HUES6 (cell line): Measurements from ENCODE around the gene IGFL2.
"Not testable (repeated sequence)": the region's sequence is repeated elsewhere in the genome, so short reads cannot be mapped to it uniquely, and the experiment has no call there.

Experiments
- H3K27ac ChIP-seq: 2 replicates; pipeline ENCODE4 v1.7.0; 2013; ENCODE audit warnings: low read depth, mild to moderate bottlenecking, low read length, inconsistent platforms
- H3K27me3 ChIP-seq: 2 replicates; pipeline ENCODE4 v1.6.1; 2013; ENCODE audit warnings: low read length; ENCODE audit not compliant: control insufficient read depth, insufficient read depth
- H3K36me3 ChIP-seq: 2 replicates; pipeline ENCODE4 v1.6.1; 2013; ENCODE audit warnings: low read length; ENCODE audit not compliant: control insufficient read depth, insufficient read depth
- H3K4me1 ChIP-seq: 2 replicates; pipeline ENCODE4 v1.6.1; 2013; ENCODE audit warnings: low read length; ENCODE audit not compliant: control insufficient read depth, insufficient read depth
- H3K4me3 ChIP-seq: 2 replicates; pipeline ENCODE4 v1.5.1; 2013; ENCODE audit warnings: low read depth, low read length
- H3K9ac ChIP-seq: one replicate; pipeline ENCODE4 v1.6.1; 2013; ENCODE audit warnings: mild to moderate bottlenecking, low read length
- H3K9me3 ChIP-seq: 2 replicates; pipeline ENCODE4 v1.6.1; 2013; ENCODE audit warnings: low read depth, low read length; ENCODE audit not compliant: control insufficient read depth, insufficient read depth

IGFL2 gene

DNA sequence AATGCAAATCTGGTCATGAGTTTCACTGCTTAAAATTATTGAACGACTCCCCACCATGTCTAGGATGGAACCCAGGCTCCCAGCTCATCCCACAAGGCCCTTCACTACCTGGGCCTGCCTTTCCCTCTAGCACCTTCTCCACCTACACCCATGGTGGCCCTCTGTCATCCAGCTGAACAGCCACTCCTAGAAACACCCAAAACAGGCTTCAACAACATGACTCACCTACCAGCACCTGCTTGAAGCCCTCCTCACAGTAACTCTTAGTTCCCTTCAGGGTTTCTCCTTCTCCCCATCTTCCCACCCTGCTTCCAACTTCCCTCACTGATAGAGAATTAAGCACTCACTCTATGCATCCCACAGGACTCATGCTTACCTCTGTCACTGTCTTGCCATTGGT is 6.6 kb upstream of the IGFL2 start:
- Histone ChIP-seq H3K4me3 (no peak overlapping the region), H3K9me3 (peaks cover 6% of the 10 kb centered on the region; the same call in 1 of the 2 replicates), H3K27ac (no peak overlapping the region), H3K4me1 (no peaks in the 10 kb centered on the region; the same call in 1 of the 2 replicates), H3K27me3 (no peaks in the 10 kb centered on the region), H3K36me3 (no peaks in the 10 kb centered on the region), H3K9ac (no peak overlapping the region)

DNA sequence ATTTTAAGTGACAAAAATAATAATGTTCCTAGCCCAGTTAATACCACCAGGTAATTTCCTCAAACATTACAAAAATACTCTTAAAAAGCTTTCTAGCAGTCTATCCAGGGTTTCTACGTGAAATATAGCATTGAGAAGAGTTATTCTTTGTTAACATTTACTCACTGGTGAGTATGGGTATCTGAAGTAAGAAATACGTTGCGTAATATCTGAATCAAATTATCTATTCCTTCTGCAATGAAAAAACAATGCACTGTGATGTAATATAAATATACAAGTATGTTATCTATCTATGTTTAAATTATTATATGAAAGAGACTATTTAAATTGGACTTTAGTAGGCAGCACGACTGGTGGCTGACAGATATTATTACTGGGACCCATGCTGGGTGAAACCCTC is 5.7 kb upstream of the IGFL2 start:
- H3K4me3 ChIP-seq: no peak overlapping the region
- no peak overlapping the region for H3K9ac ChIP-seq
- H3K27ac ChIP-seq: no peak overlapping the region
- peaks cover 6% of the 10 kb centered on the region; the same call in 1 of the 2 replicates for H3K9me3 ChIP-seq
- H3K36me3 ChIP-seq: no peaks in the 10 kb centered on the region
- no peaks in the 10 kb centered on the region; the same call in 1 of the 2 replicates for H3K4me1 ChIP-seq
- H3K27me3 ChIP-seq: no peaks in the 10 kb centered on the region

DNA sequence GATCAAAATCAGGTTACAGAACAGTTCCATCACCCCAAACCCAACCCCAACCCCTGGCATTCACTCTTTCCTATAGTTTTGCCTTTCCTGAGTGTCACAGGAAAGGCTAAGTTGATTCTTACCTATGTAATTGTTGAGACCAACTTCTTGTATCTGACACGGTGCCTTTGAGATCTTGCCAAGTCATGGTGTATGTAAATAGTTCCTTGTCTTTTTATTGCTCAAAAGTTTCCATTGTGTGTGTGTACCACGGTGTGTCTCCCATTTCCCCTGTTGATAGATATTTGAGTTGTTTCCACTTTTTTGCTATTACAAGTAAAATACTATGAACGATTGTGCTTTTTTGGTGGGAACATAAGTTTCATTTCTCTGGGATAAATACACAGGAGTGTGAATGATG is 3.3 kb upstream of the IGFL2 start:
- Histone ChIP-seq H3K4me1 (no peaks in the 10 kb centered on the region; the same call in 1 of the 2 replicates), H3K27me3 (peaks cover 3% of the 10 kb centered on the region; the same call in 1 of the 2 replicates), H3K4me3 (no peak overlapping the region), H3K27ac (no peak overlapping the region), H3K9ac (no peak overlapping the region), H3K36me3 (no peaks in the 10 kb centered on the region), H3K9me3 (no peaks in the 10 kb centered on the region)

DNA sequence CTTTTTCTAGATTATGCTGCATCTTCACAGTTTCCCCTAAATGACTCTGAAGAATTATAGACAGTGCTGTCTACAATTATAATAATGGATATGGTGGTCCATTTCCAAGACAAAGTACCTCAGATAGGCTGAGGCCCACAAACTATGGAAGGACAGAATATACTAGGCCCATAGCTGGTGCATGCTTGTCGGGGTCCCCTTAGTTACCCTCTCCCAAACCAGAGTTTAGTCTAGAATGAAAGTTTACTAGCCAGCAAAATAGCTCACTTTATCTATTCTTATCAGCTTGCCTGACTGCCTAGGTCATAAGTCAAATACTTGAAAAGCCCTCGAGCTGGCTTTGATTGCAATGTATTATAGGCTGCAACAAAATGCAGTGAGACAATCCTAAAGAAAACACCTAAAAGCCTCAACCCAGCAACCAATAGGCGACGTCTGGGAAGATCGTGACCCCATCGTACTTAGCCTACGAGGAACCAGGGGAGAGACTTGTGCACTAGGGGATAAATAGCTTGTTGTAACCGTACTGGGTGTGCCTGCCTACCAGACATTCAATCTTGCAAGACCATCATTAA is 785 bp upstream of the IGFL2 start:
- Histone ChIP-seq H3K9me3 (no peaks in the 10 kb centered on the region), H3K4me1 (no peaks in the 10 kb centered on the region; the same call in 1 of the 2 replicates), H3K4me3 (no peak overlapping the region), H3K27ac (no peak overlapping the region), H3K36me3 (no peaks in the 10 kb centered on the region), H3K27me3 (peaks cover 3% of the 10 kb centered on the region; the same call in 1 of the 2 replicates), H3K9ac (no peak overlapping the region)

DNA sequence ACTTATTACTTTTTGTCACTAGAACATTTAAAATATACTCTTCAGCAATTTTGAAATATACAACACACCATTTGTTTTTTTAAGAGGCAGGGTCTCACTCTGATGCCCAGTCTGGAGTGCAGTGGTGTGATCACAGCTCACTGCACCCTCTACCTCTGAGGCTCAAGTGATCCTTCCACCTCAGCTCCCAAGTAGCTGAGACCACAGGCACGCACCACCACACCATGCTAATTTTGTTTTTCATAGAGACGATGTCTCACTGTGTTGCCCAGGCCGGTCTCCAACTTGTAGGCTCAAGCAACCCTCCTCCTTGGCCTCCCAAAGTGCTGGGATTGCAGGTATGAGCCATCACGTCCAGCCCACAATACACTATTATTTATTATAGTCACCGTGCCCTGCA is 2.6 kb downstream of the IGFL2 start:
- Histone ChIP-seq H3K9ac (no peak overlapping the region), H3K9me3 (no peaks in the 10 kb centered on the region), H3K27me3 (peaks cover 3% of the 10 kb centered on the region; the same call in 1 of the 2 replicates), H3K36me3 (no peaks in the 10 kb centered on the region), H3K27ac (no peak overlapping the region), H3K4me1 (no peaks in the 10 kb centered on the region), H3K4me3 (no peak overlapping the region)

DNA sequence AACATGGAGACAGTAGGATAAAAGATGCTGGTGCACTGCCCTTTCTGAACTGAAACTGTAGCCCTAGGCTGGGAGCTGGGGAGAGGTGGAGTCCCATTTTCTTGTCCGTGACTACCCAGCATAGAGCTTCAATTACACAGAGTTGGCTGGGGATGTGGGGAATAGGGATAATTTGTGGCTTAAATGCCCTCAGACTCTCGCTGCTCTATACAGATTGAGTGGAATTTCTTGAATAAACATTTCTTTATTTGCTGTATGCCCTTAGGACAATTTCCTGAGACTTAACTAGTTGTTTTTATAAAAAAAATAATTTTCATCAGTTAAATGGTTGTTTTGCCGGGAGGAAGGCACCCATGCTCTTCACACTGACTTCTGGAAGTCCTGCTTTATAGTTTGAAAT is 7.2 kb downstream of the IGFL2 start:
- Histone ChIP-seq H3K9ac (no peak overlapping the region), H3K9me3 (no peaks in the 10 kb centered on the region), H3K27ac (no peak overlapping the region), H3K36me3 (no peaks in the 10 kb centered on the region), H3K4me3 (no peak overlapping the region), H3K27me3 (no peaks in the 10 kb centered on the region), H3K4me1 (no peaks in the 10 kb centered on the region)

DNA sequence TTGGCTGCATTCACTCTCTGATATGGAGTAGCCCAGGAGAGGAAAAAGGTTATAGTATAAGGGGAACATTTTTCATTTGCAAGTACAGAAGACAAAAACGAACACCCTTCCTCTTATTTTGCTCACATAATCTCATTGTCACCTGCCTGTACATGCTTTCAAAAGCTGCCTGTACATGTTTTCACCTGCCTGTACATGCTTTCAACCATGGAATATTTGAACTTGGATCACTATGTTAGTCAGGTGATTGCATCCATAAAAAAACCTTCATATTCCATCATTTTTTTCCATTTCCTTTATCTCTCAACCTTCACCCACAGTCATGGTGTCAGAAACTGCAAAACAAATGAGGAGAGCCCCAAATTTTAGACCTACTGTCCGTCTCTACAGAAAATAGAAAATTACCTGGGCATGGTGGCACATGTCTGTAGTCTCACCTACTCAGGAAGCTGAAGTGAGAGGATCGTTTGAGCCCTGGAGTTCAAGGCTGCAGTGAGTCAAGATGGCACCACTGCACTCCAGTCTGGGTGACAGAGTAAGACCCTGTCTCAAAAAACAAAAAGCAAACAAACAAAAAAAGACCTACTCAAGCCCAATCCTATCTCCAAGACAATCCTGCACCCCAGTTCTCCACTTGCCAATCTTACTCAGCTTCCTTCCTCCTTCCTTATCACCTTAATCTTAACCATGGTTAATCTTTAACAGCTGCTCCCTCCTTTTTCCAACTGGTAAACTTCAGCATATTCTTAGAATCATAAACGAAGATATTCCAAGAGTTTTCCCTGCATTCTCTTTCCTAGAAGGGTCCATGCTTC is 11.6 kb downstream of the IGFL2 start:
- no peaks in the 10 kb centered on the region for H3K4me1 ChIP-seq
- no peaks in the 10 kb centered on the region for H3K36me3 ChIP-seq
- H3K27me3 ChIP-seq: no peaks in the 10 kb centered on the region
- no peak overlapping the region for H3K27ac ChIP-seq
- peaks cover 14% of the 10 kb centered on the region for H3K9me3 ChIP-seq
- no peak overlapping the region for H3K9ac ChIP-seq
- no peak overlapping the region for H3K4me3 ChIP-seq

DNA sequence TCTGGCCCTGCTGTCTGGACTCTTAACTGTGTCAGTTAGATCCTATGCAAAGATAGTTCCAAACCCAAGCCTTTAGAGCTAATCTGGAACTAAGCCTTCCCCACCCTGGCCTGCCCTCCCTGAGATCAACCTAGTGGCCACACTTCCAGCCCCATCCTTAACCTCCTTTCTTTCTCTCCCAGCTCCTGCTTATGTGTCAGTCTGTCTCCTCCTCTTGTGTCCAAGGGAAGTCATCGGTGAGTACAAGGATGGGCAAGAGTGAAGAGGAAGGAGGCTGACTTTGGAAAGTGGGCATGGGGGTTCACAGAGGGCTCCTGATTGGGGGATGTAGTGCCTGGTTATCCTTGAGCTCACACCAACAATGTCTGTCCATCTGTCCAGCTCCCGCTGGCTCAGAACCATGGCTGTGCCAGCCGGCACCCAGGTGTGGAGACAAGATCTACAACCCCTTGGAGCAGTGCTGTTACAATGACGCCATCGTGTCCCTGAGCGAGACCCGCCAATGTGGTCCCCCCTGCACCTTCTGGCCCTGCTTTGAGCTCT is 12.3 kb downstream of the IGFL2 start:
- no peak overlapping the region for H3K27ac ChIP-seq
- peaks cover 15% of the 10 kb centered on the region for H3K9me3 ChIP-seq
- H3K36me3 ChIP-seq: no peaks in the 10 kb centered on the region
- H3K4me3 ChIP-seq: no peak overlapping the region
- H3K27me3 ChIP-seq: no peaks in the 10 kb centered on the region
- no peaks in the 10 kb centered on the region for H3K4me1 ChIP-seq
- H3K9ac ChIP-seq: no peak overlapping the region

DNA sequence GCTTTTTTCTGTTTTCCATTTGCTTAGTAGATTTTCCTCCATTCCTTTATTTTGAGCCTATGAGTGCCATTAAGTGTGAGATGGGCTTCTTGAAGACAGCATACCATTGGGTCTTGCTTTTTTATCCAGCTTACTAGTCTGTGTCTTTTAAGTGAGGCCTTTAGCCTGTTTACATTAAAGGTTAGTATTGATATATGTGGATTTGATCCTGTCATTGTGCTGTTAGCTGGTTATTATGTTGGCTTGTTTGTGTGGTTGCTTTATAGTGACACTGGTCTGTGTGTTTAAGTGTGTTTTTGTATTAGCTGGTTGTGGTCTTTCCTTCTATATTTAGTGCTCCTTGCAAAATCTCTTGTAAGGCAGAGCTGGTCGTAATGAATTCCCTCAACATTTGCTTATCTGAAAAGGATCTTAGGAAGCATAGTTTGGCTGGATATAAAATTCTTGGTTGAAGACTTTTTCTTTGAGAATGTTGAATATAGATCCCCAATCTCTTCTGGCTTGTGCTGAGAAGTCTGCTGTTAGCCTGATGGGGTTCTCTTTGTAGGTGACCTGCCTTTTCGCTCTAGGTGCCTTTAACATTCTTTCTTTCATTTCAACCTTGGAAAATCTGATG is 13.7 kb downstream of the IGFL2 start:
- H3K4me1 ChIP-seq, H3K4me3 ChIP-seq, H3K27me3 ChIP-seq, H3K27ac ChIP-seq, H3K36me3 ChIP-seq, H3K9ac ChIP-seq: not testable (repeated sequence)
- H3K9me3 ChIP-seq: peaks cover 21% of the 10 kb centered on the region

DNA sequence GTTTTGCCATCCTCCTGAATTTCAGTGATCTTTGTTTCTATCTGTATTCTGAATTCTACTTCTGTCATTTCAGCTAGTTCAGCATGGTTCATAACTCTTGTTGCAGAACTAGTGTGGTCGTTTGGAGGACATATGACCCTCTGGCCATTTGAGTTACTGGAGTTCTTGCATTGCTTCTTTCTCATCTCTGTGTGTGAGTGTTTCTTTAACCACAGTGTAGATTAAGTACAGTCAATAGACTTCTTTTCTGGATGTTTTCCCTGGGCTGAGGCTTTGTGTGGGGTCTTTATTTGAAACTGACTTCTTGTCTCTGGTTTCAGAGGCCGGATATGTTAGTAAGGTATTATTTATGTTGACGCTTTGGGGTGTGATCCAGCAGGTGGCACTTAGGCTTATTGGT is 14.7 kb downstream of the IGFL2 start:
- no peaks in the 10 kb centered on the region for H3K4me1 ChIP-seq
- H3K9ac ChIP-seq: no peak overlapping the region
- no peaks in the 10 kb centered on the region for H3K27me3 ChIP-seq
- H3K9me3 ChIP-seq: peaks cover 26% of the 10 kb centered on the region
- no peak overlapping the region for H3K4me3 ChIP-seq
- no peaks in the 10 kb centered on the region for H3K36me3 ChIP-seq
- no peak overlapping the region for H3K27ac ChIP-seq
